Fibroblast of skin of right quadriceps (primary cell): ENCODE measurements around the gene KCNC4.

Source experiments
- DNase-seq: peaks from one replicate; pipeline ENCODE4 v3.0.0-alpha.2; 2013

KCNC4 gene

DNA sequence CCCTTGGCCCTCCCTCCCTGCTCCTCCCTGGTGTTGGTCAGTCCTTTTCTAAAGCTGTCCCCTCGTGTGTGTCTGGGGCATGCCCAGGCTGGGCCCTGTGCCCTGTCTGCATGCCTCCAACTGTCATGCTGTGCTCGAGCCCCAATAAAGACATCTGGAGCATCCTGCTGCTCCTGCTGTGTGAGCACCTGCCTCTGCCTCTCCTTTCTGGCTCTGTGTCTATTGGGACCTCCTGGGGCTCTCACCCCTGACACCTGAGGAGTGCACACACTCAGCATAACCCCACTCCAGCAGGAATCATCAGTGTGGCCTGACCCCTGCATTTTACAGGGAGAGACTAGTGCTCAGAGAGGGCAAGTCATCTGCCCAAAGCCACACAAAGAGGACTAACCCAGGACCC is 23.7 kb downstream of the KCNC4 start:
- no peak for DNase-seq

DNA sequence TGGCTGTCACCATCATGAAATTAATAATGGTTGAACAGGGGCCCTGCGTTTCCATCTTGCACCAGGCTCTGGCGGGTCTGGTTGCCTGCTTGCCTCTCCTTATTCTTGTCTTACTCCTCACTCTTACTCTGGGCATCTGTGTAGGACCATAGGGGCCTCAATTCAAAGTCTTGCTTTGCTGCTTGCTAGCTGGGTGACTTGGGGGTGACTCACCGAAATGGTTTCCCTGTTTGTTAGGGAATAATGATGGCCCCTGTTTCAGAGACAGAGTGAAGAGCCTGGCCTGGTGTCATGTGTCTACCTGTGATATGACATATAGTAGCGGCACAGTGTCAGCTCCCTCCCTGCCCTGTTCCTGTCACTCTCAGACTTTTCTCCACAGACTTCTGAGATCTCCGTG is 24.6 kb downstream of the KCNC4 start:
- DNase-seq: peak; percentile 11

DNA sequence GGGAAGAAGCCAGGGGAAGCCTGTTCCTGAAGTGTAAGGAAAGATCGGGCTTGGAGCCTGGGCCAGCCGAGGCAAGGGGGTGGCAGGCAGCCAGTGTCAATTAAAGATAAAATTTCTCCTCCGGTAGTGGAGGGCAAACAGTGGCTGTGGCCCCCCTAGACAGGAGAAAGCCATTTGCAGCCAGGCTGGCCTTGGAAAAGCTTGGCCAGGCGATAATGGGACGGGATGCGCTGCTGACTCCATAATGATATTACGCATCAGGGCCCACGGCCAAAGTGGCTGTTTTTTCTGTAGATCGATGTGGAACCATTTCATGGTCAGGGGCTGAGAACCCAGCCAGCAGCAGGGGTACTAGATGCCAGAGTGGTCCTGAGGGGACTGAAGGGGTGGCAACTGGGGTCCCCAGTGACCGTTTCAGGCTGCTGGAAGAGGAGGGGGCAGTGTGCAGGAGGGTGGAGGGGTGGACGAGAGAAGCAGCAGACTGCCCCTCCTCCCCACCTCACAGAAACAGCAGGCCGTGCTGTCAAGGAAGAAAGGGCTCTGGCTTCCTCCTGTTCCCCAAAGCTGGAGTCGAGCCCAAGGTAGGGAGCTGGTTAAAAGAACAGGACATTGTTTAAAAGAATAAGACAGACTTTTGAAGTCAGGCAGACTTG is 25.2 kb downstream of the KCNC4 start:
- no peak for DNase-seq

DNA sequence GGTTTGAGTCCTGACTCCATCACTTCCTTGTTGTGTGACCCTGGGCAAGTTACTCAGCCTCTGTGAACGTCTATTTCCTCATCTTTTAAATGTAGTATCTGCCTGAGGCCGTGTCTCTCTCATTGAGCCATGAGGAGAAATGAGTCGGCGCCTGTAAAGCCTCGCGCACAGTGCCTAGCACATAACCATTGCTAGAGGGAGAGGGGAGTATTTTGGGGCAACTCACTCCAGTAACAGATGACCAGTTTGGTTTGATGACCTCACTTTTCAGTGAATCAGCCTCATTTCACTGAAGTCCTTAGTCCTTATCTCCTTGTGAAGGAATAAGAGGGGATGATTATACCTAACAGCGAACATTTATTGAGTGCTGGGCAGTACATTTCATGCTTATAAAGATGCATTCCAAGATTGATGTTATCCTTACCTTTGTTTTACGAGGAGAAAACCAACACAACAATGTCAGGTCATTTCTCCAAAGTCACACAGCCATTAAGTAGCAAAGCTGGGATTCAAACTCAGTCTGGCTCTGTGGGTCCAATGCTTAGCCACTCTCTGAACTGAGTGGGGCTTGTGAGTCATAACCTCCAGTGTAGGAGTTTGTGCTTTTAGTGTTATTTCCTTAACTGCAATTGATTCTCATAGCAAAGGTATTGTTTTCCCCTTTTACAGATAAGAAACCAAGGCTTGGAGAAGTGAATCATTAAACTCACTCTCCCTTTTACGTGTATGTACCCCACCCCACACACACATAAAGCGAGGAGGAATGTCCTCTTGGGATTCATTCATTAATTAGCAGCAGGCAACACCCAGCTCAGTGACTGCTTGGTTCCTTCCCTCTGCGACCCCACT is 25.9 kb downstream of the KCNC4 start:
- DNase-seq: peak; percentile 77

DNA sequence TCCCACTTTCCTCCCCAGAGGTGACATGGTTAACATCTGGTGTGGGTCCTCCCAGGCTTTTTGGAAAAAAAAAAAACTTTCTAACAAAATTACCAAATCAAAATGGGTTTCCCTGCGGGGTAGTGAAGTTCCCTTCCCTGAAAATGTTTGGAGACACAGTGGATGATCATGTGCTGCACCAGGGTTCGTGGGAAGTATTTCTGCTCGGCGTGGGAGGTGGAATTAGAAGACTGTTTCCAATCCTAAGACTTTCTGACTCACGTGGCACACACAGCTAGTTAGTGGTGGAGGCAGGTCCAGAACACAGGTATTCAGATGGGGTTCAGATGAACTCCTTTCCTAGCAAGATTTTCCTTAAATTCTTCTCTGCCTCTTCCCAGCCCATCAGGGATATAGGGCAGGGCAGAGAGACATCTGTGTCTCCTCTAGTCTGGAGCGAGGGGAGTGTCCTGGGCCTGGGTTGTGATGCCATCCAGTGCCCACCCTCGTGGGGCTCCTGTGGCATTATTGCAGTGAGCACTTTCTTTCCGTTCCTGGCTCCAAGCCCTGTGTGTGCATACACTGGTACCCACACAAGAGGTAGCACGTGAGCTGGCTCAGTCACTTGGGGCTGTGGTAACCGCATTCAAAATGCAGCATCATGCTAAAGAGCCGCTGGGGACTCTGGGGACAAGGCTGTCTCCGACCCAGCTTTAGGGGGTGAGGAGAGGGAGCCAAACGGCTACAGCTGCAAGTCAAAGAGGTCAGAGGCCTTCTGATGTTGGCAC is 27.5 kb downstream of the KCNC4 start:
- no peak for DNase-seq

DNA sequence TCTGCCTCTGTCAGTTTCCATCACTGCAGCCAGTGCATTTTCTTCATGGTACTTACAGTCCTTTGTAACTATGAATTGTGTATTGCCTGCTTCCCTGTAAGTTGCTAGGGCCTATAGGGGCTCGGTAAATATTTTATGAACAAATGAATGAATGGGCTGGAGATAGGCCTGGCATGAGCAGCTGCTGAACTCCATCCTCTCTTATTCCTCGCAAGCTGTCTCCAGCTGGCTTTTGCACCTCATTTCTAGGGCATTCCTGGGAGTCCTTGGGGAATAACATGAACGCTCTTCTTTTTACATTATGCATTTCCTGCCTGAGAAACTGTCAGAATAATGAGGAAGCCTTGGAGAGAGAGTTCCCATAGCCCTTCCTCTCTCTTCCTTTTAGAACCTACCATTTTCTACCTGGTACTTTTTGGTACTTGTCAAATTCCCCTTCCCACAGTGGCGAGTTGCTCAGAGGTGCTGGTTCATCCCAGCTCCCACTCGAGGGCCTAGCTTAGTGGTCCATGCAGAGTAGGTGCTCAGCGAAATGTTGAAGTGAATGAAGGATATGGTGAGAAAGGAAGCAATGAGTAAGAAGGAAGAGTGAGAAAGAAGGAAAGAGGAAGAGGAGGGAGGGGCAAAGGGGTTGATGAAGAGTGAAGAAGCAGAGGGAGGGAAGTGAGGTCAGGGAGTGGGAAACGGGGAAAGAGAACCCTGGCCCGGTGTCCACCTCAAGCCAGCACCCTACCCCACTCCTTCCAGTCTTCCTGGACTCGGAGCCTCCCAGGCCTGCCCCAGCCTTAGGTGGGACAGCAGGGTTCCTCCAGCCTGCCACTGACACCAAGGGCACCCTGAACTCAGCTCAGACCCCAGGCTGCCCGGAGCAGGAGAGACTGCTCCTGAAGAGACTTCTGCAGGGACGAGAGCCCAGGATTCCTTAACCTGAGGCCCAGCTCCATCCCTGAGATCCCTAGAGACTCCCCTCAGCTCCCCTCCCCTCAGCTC is 29.6 kb downstream of the KCNC4 start:
- DNase-seq: peak; percentile 47

DNA sequence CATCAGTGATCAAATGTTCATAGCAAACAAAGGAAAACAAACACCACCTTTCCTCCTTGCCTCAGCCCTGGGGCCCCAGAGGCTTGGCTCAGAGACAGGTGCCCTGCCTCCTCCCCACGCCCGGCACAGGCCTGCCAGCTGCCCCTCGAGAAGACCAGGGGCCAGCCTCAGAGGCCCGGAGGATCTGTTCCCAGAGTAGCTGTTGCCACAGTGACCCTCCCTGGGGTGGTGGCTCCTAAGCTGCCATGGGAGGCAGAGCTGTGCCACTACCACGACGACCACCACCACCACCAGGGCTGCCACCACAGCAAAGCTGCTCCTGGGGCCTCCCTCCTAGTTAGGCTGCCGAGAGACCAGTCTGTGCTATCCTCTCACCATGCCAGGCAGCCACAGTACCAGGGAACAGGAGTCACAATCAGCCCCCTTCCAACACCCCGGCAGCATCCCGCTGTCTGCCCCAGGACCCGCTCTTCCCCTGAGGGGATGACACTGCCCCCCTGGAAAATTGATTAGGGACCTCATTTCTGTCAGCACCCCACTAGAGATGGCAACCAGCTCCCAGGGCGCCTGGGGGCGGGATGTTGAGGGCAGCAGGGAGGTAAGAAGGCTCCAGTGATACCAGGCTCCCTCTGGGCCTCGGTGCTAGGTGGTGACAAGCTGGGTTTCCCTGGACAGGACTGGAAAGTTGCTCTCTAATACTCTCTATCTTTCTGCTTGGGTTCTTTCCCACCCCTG is 30.5 kb downstream of the KCNC4 start:
- no peak for DNase-seq

DNA sequence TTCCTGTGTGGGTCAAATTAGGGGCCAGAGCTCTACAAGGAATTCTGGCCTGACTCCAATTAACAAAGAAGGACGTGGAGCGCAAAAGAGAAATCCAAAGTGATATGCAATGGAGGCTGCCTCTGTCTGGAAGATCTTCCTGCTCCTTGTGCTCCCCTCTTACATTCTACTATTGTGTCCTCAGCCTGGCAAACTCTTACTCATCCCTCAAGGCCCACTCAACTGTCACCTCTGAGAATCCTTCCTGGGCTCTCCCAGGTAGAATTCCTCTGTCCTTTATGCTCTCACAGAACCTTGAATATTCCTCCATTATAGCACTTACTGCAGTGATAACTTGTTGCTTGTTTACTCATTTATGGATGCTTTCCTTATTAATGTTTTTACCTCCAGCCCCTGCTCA is 31.4 kb downstream of the KCNC4 start:
- DNase-seq: no peak

DNA sequence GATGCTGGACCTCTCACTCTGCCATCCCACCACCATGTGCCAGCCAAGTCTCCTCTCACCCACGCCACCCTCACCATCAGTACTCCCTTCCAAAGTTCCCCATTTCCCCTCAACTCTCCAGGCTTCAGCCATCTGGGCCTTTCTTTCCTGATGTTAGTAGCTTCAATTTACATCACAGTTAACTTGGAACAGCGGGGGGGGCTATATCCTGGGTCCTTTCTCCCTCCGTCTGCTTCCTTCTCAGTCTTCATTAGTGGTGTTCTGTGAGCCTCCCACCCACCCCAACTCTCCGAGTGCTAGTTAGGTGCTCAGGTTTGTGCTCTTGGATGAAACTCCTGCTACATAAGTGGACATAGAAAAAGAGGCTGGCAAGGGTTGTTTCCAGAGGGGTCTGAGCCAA is 31.9 kb downstream of the KCNC4 start:
- DNase-seq: no peak

DNA sequence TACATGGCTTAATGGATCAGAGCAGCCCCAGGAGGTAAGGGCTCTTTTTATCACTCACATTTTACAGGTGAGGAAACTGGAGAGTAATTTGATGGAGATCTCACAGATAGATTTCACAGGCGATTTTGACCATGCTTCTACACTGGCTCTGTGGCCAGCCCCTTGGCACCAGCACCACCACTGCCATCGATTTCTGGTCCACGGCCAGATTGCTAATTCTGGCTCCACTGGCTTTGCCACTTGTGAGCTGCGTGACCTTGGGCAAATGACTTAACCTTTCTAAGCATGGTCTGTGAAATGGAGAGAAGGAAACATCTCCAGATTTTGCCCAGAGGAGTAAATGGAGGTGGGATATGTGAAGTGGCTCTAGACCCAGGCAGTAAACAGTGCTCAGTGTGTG is 32.6 kb downstream of the KCNC4 start:
- no peak for DNase-seq

DNA sequence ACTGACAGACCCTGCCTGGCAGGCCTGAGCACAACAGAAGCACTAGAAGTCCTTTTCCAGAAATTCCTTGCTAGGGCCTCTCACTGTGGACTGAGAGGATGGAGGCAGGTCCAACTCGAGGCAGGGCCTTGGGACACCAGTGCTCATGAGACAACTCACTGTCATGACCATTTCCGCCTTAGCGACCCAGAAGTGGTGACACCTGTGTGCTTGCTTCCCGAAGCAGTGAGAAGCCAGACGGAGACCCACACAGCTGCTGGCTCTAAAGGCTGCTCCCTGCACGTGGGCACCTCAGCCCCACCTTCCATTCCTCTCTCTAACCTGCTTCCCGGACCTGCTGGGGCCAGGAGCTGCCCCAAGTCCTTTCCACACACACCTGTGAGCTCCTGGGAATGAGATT is 33.0 kb downstream of the KCNC4 start:
- DNase-seq: no peak

DNA sequence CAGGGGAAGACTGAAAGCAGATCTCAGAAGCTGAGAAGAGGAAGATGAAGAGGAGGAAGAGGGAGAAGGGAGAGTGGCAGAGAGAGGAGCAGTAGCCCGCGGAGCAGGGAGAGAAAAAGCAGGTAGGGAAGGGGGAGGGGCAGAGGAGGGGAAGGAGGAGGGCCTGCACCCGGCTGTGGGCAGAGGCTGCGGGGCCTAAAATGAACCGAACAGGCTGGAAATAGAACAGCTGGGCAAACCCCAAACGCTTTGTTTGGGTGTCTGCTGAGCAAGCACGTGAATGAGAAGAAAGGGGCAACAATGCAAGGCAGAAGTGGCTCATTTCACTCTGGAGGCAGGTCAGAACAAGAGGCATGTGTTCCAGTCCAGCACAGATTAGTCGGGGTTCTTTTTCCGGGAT is 33.5 kb downstream of the KCNC4 start:
- DNase-seq: no peak

DNA sequence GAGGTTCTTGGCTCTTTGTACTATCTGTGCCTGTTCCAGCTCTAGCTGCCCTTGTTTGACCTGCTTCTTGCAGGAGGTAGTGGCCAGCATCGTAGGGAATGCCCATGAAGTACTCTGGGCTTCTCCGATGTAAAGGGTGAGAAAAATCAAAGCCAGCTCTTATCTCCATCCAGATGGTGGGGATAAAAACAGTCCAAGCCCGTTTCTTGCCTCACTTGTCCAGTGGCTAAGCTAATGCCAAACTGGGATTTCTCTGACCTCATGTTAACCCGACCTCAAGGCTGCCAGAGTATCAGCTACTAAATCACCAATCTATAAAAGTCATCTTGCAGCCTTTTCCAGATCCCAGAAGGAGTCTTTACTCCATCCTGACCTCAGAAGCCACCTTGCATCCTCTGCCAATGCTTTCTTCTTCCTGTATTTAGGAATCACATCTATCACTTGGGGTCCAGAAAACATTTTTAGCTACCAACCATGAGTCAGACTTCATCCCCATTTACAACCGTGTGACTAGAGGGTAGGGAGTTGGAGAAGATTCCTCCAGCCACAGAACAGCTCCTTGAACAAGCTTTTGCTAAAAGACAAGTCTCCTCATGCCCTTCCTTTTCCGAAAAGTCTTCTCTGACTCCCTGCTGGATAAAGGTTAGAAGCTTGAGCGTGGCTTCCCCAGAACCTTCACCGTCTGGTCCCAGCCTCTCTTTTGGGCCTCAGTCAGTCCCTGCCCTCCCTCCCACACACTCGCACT is 35.9 kb downstream of the KCNC4 start:
- no peak for DNase-seq

DNA sequence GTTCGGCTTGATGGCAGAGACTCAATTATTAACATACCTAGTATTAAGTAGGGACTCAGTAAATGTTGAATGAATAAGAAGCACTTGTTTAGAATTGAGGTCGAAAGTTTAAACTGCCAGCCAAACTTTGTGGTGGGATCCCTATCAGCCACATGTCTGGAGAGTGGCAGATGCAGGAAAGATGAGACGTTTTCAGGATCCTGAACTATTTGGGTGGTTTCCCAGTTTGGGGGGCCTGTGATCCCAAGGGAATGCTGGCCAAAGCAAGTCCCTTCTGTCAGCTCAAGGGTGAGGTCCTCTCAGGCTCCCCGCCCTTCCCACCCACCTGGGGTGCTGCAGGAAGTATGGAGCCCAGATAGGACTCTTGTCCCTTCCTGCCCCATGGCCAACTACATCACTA is 38.6 kb downstream of the KCNC4 start:
- DNase-seq: no peak

DNA sequence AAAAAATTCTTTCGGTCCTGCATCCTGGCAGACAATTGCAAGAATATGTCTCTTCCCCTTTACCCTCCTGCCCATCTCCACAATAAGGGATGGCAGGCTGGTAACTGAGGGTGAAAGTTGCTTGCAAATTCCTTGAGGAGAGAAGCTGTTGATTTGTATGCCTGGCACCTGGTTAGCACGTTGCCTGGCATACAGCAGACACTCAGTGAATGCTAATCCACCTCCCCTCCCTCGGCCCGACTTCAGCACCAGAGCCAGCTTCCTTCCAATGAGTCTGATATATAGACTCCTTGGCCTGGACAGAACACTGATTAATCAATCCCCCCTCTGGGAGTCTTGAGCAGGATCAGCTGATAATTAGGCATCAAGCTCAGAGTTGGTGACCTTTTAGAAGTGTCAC is 39.1 kb downstream of the KCNC4 start:
- DNase-seq: no peak

DNA sequence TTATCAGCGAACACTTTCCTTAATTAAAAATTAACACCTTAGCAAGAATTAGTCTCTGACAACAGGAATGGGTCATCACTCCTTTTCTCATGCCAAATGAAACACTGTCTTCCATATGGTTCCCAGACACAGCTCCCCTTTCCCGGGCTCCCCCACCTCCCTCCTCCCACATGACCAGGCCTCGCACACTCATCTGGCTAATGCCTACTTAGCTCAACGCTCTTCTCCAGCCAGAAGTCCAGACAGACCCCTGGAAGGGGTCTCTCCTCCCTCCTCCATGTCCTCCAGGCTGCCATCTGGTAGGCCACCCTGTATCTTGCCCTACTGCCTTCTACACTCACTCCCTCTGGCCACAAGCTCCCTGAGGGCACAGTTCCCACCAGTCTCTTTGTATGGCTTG is 39.9 kb downstream of the KCNC4 start:
- DNase-seq: no peak

DNA sequence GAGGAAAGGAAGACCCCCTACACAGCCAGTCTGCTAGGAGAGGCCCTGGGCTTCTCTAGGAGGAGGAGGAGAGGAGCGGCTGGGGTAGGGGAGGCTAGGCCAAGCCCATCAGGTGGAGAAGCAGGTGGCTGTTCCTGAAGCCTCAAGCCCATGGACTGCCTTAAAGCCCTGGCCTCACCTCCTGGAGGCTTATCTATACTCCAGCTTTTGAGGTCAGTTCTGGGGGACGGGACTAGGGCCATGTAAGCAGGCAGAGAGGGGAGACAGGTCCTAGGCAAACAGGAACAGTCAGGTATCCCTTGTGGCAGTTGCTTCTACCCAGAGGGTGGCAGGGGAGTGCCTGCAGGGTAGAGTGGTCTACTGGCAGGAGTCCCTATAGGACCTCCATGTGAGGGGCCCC is 40.6 kb downstream of the KCNC4 start:
- DNase-seq: no peak

DNA sequence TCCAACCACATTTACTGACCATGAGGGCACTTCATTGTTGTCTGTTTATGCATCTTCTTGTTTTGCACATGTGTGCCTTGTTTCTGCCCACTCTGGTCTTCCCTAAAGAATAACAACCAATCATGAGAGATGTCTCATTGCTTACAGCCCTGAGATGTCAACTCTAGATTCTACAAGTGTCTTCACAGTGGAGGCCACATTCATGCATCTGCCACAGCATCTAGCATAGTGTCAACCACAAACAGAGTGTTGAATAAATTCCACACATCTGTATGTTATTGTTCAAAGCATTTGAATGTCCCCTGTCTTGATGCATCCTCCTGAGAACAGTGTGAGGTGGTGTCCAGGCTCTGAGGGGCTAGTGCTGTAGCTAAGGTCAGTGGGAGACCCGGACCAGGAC is 43.1 kb downstream of the KCNC4 start:
- no peak for DNase-seq

DNA sequence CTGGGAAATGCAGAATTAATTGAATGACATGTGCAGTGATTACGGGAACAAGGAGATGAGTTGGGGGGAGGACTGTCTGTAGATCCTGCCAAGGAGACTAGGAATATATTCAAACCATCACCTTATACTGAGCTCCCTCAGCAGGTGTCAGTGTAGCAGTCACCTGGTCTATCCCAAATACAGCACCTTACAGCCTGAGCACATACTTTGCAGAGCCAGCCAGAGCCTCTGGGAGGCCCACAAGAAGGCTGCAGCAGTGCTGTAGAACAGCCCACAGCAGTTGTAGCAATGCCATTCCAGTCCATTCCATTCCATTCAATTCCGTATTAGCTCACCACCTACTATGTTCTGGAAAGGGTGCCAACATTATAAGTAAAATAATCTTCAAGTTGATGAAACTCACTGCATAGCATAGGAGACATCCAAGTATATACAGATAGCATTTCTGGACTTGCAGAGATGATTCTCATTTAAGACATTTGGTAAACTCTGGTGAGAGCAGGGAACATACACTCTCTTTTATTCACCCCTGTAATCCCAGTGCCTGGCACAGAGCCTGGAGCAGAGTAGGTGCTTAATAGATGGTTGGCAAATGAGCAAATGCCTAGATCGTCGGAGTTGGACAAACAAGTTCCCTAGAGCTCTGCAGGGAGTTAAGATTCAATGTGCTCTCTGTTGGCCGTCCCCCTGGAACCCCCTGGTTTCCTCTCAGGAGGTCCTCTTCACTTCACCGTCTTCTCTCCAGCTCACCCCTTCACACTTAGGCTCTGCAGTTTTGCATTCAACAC is 44.7 kb downstream of the KCNC4 start:
- DNase-seq: no peak

DNA sequence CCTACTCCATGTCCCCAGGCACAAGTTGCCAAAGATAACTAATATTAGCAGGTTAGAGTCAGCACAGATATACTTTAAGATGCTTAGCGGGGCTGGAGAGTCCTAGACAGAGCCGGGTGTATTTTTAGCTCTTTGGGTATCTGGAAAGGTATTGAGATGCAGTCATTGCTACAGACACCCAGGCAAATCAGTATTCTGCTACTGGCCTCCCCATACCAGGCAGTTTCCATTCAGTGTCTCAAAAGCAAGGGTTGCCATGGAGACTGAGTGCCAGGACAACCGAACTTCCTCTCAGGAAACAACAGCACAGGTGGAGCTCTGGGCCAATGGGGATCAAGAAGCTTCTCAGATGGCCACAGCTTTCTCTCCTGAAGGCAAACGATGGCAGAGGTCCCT is 45.3 kb downstream of the KCNC4 start:
- DNase-seq: no peak
